ENCODE measurements around the gene WIPF2.

The WIPF2 gene

GRCh38 chr17:40320756-40321523, 101.8 kb downstream of the WIPF2 start (continued):
- TF ChIP-seq ZNF658 (tag by site-specific recombination; IDR thresholded peaks at IDR 0.05) (no peak), ZNF645 (tag by site-specific recombination; IDR thresholded peaks at IDR 0.05) (no peak), IKZF3 (tag by site-specific recombination; IDR thresholded peaks at IDR 0.05) (no peak), ZNF184 (tag by site-specific recombination; IDR thresholded peaks at IDR 0.05) (no peak), WT1 (tag by site-specific recombination; IDR thresholded peaks at IDR 0.05) (peak; percentile 82), SETDB1 (IDR thresholded peaks at IDR 0.05; ENCODE audit: insufficient read length, low read length) (no peak), ZNF596 (tag by site-specific recombination; IDR thresholded peaks at IDR 0.05) (no peak), ZBTB10 (tag by site-specific recombination; IDR thresholded peaks at IDR 0.05) (no peak), ZNF776 (tag by site-specific recombination; IDR thresholded peaks at IDR 0.05; ENCODE audit: borderline replicate concordance) (no peak), ZNF76 (tag by site-specific recombination; IDR thresholded peaks at IDR 0.05; ENCODE audit: borderline replicate concordance, low read depth) (no peak), ZNF843 (tag by site-specific recombination; IDR thresholded peaks at IDR 0.05) (no peak), HOXD13 (CRISPR knock-in tag; IDR thresholded peaks at IDR 0.05; ENCODE audit: borderline replicate concordance) (no peak), BCL11A (tag by site-specific recombination; IDR thresholded peaks at IDR 0.05; ENCODE audit: low read depth) (no peak), GLIS1 (tag by site-specific recombination; IDR thresholded peaks at IDR 0.05) (peak; percentile 92), ZNF169 (tag by site-specific recombination; IDR thresholded peaks at IDR 0.05) (no peak), KLF1 (tag by site-specific recombination; IDR thresholded peaks at IDR 0.05) (peak; percentile 69), ZFP37 (tag by site-specific recombination; IDR thresholded peaks at IDR 0.05) (no peak), ZNF133 (tag by site-specific recombination; IDR thresholded peaks at IDR 0.05) (no peak), ZNF354C (tag by site-specific recombination; IDR thresholded peaks at IDR 0.05; ENCODE audit: borderline replicate concordance, low read depth) (no peak), ZNF747 (tag by site-specific recombination; IDR thresholded peaks at IDR 0.05) (no peak), ZNF311 (tag by site-specific recombination; IDR thresholded peaks at IDR 0.05; ENCODE audit: borderline replicate concordance) (no peak), ZNF654 (tag by site-specific recombination; IDR thresholded peaks at IDR 0.05; ENCODE audit: low read depth) (no peak), ZNF555 (tag by site-specific recombination; conservative IDR thresholded peaks at IDR 0.05) (no peak), YY1 (tag by site-specific recombination; IDR thresholded peaks at IDR 0.05) (no peak), ZNF148 (tag by site-specific recombination; IDR thresholded peaks at IDR 0.05; ENCODE audit: borderline replicate concordance) (no peak), ZNF280D (tag by site-specific recombination; IDR thresholded peaks at IDR 0.05) (no peak)
- TF ChIP-seq, protein P1, sequence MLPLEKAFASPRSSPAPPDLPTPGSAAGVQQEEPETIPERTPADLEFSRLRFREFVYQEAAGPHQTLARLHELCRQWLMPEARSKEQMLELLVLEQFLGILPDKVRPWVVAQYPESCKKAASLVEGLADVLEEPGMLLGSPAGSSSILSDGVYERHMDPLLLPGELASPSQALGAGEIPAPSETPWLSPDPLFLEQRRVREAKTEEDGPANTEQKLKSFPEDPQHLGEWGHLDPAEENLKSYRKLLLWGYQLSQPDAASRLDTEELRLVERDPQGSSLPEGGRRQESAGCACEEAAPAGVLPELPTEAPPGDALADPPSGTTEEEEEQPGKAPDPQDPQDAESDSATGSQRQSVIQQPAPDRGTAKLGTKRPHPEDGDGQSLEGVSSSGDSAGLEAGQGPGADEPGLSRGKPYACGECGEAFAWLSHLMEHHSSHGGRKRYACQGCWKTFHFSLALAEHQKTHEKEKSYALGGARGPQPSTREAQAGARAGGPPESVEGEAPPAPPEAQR (tag by site-specific recombination; IDR thresholded peaks at IDR 0.05): no peak
